ENCODE data around the gene RAB11A. TPM values are rescaled to one million over a fixed set of nuclear protein-coding genes. Genes with fewer than 3 reads are reported as not detected.

RAB11A gene
- total and polyA plus RNA-seq, 2 donors (not counting 1 experiment from before 2014, with no cell fraction given): 56.8 to 501 TPM

- no peaks in the 10 kb centered on the region for H3K27me3 ChIP-seq (ENCODE audit: control insufficient read depth, insufficient read depth, low read length)
- H4K20me1 ChIP-seq (ENCODE audit: control insufficient read depth, extremely low read depth, insufficient read depth, low read length): no peaks in the 10 kb centered on the region
- no peak for DNase-seq (ENCODE audit: low read depth in 2 of 2)
- H3K4me1 ChIP-seq (ENCODE audit: control insufficient read depth, extremely low read depth, insufficient read depth, low read length): peaks cover 3% of the 10 kb centered on the region
- no peak overlapping the region for H2AFZ ChIP-seq (ENCODE audit: low read length)
- no peak overlapping the region for H3K9ac ChIP-seq (ENCODE audit: insufficient read depth, low read length)
- TF ChIP-seq CTCF (conservative IDR thresholded peaks at IDR 0.05 in 1 of 2, IDR thresholded peaks at IDR 0.05 in 1 of 2; ENCODE audit: low read depth in 1 of 2, low read length in 2 of 2): no peak
- TF ChIP-seq EZH2 (IDR thresholded peaks at IDR 0.05; ENCODE audit: low read length, missing control alignments): no peak
- H3K27ac ChIP-seq (ENCODE audit: insufficient read depth, low read length): no peak overlapping the region
- no peak overlapping the region for H3K4me2 ChIP-seq (ENCODE audit: extremely low read depth, insufficient read depth, low read length)
- no peaks in the 10 kb centered on the region for H3K9me3 ChIP-seq (ENCODE audit: control insufficient read depth, insufficient read depth, low read depth, low read length)
- H3K4me3 ChIP-seq (replicated peaks in 1 of 4; ENCODE audit: control extremely low read depth in 1 of 4, insufficient read depth in 1 of 4, low read depth in 3 of 4, low read length in 4 of 4): no peak overlapping the region
- no peaks in the 10 kb centered on the region for H3K79me2 ChIP-seq (ENCODE audit: control insufficient read depth, insufficient read depth, low read length)
- no peaks in the 10 kb centered on the region for H3K36me3 ChIP-seq (ENCODE audit: control insufficient read depth, insufficient read depth, low read length)
Measured at GRCh38 chr15:65921780-65922179, 52.5 kb downstream of the RAB11A start.

GRCh38 chr15:65922621-65923020 lies 53.3 kb downstream of the RAB11A start:
- Histone ChIP-seq H3K27ac (ENCODE audit: insufficient read depth, low read length) (no peak overlapping the region), H3K36me3 (ENCODE audit: control insufficient read depth, insufficient read depth, low read length) (no peaks in the 10 kb centered on the region), H3K79me2 (ENCODE audit: control insufficient read depth, insufficient read depth, low read length) (no peaks in the 10 kb centered on the region), H3K4me3 (replicated peaks in 1 of 4; ENCODE audit: control extremely low read depth in 1 of 4, insufficient read depth in 1 of 4, low read depth in 3 of 4, low read length in 4 of 4) (no peak overlapping the region), H3K9me3 (ENCODE audit: control insufficient read depth, insufficient read depth, low read depth, low read length) (no peaks in the 10 kb centered on the region), H4K20me1 (ENCODE audit: control insufficient read depth, extremely low read depth, insufficient read depth, low read length) (no peaks in the 10 kb centered on the region), H3K27me3 (ENCODE audit: control insufficient read depth, insufficient read depth, low read length) (no peaks in the 10 kb centered on the region), H3K4me1 (ENCODE audit: control insufficient read depth, extremely low read depth, insufficient read depth, low read length) (no peaks in the 10 kb centered on the region), H3K4me2 (ENCODE audit: extremely low read depth, insufficient read depth, low read length) (no peak overlapping the region), H2AFZ (ENCODE audit: low read length) (no peak overlapping the region), H3K9ac (ENCODE audit: insufficient read depth, low read length) (no peak overlapping the region)
- TF ChIP-seq EZH2 (IDR thresholded peaks at IDR 0.05; ENCODE audit: low read length, missing control alignments): no peak
- no peak for TF ChIP-seq CTCF (conservative IDR thresholded peaks at IDR 0.05 in 1 of 2, IDR thresholded peaks at IDR 0.05 in 1 of 2; ENCODE audit: low read depth in 1 of 2, low read length in 2 of 2)
- DNase-seq (ENCODE audit: low read depth in 2 of 2): no peak

- no peaks in the 10 kb centered on the region for H4K20me1 ChIP-seq (ENCODE audit: control insufficient read depth, extremely low read depth, insufficient read depth, low read length)
- H3K4me1 ChIP-seq (ENCODE audit: control insufficient read depth, extremely low read depth, insufficient read depth, low read length): no peaks in the 10 kb centered on the region
- no peak overlapping the region for H3K27ac ChIP-seq (ENCODE audit: insufficient read depth, low read length)
- H3K36me3 ChIP-seq (ENCODE audit: control insufficient read depth, insufficient read depth, low read length): no peaks in the 10 kb centered on the region
- H2AFZ ChIP-seq (ENCODE audit: low read length): no peak overlapping the region
- DNase-seq (ENCODE audit: low read depth in 2 of 2): no peak
- no peaks in the 10 kb centered on the region for H3K27me3 ChIP-seq (ENCODE audit: control insufficient read depth, insufficient read depth, low read length)
- H3K79me2 ChIP-seq (ENCODE audit: control insufficient read depth, insufficient read depth, low read length): no peaks in the 10 kb centered on the region
- TF ChIP-seq CTCF (conservative IDR thresholded peaks at IDR 0.05 in 1 of 2, IDR thresholded peaks at IDR 0.05 in 1 of 2; ENCODE audit: low read depth in 1 of 2, low read length in 2 of 2) (no peak), EZH2 (IDR thresholded peaks at IDR 0.05; ENCODE audit: low read length, missing control alignments) (no peak)
- H3K4me3 ChIP-seq (replicated peaks in 1 of 4; ENCODE audit: control extremely low read depth in 1 of 4, insufficient read depth in 1 of 4, low read depth in 3 of 4, low read length in 4 of 4): no peak overlapping the region
- no peaks in the 10 kb centered on the region for H3K9me3 ChIP-seq (ENCODE audit: control insufficient read depth, insufficient read depth, low read depth, low read length)
- H3K9ac ChIP-seq (ENCODE audit: insufficient read depth, low read length): no peak overlapping the region
- H3K4me2 ChIP-seq (ENCODE audit: extremely low read depth, insufficient read depth, low read length): no peak overlapping the region
Measured at GRCh38 chr15:65923264-65923663, 54.0 kb downstream of the RAB11A start.

Data from fibroblast of lung (primary cell).